ENCODE results near the gene PCLO. TPM values are rescaled to one million over a fixed set of nuclear protein-coding genes. Genes with fewer than 3 reads are reported as not detected.
A peak's percentile ranks its signal among the peaks of the same experiment; 100 is the strongest.

PCLO gene
- total and polyA plus RNA-seq, 2 of the 4 experiments (the other 2 are of a cell fraction), result under 0.01 to 0.05 TPM

DNA sequence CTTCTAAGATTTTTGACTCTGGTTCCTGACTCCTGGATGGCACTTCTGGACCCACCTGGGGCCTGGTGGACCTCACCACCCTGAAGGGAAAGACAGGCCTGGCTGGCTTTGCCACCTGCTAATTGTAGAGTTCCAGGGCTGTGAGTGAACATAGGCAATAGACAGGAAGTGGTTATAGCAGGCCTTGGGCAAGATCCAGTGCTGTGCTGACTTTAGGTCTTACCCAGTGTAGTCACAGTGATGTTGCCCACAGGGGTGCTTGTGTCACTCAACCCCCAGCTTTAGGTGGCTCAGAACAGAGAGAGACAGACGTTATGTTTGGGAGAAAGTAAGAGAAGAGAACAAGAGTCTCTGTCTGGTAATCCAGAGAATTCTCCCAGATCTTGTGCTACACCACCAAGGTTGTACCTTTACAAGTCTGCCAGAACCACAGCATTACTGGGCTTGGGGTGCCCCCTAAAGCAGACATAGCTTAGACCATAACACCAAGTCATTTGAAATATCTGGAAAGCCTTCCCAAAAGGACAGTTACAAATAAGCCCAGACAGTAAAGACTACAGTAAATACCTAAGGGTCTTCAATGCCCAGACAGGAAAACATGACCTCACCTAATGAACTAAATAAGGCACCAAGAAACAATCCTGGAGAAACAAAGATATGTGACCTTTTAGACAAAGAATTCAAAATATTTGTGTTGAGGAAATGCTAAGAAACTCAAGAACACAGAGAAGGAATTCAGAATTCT is 303.4 kb downstream of the PCLO start:
- H3K4me3 ChIP-seq (ENCODE audit: insufficient read depth, low read depth, low read length), result no peak overlapping the region
- H4K8ac ChIP-seq (ENCODE audit: low read depth in 2 of 2, low read length in 2 of 2), result no peak overlapping the region
- ChIA-PET CTCF (no interaction called here), POLR2A (ENCODE audit: unreplicated experiment) (no interaction called here)
- no TSS peak for BruUV-seq (replicated peaks)
- no peak overlapping the region for H4K91ac ChIP-seq (ENCODE audit: insufficient read depth, low read depth, low read length)
- intact Hi-C loops (cut with micrococcal nuclease), result no loop called here
- H2AK5ac ChIP-seq (ENCODE audit: low read depth, low read length), result no peak overlapping the region
- H3K9me1 ChIP-seq (ENCODE audit: insufficient read depth, low read length), result no peaks in the 10 kb centered on the region
- no peak overlapping the region for H4K5ac ChIP-seq (ENCODE audit: low read depth, low read length)
- no peak overlapping the region for H3K27ac ChIP-seq (ENCODE audit: insufficient read depth, low read length)
- H3K36me3 ChIP-seq (ENCODE audit: control insufficient read depth, insufficient read depth, low read length), result no peaks in the 10 kb centered on the region
- H3K4ac ChIP-seq (ENCODE audit: low read depth, low read length), result no peak overlapping the region
- no peak overlapping the region for H2BK120ac ChIP-seq (ENCODE audit: low read depth, low read length)
- H2AFZ ChIP-seq (replicated peaks; ENCODE audit: low read length, poor library complexity), result no peak overlapping the region
- ATAC-seq (ENCODE audit: low read depth) (no peak), DNase-seq (peak; percentile 1)
- in situ Hi-C loops (cut with MboI; ENCODE audit: low sequenced_read_pairs), result no loop called here
- H3K23ac ChIP-seq (ENCODE audit: low read depth, low read length), result no peak overlapping the region
- H3K4me1 ChIP-seq (ENCODE audit: control insufficient read depth, insufficient read depth, low read length), result no peaks in the 10 kb centered on the region
- H2AK9ac ChIP-seq (replicated peaks; ENCODE audit: low read depth, low read length, poor library complexity), result no peak overlapping the region
- H3K9ac ChIP-seq (ENCODE audit: low read depth, low read length), result no peak overlapping the region
- H3K14ac ChIP-seq (replicated peaks; ENCODE audit: low read depth, low read length), result no peak overlapping the region
- no peaks in the 10 kb centered on the region for H4K20me1 ChIP-seq (ENCODE audit: insufficient read depth, low read length)
- TF ChIP-seq, protein P1, sequence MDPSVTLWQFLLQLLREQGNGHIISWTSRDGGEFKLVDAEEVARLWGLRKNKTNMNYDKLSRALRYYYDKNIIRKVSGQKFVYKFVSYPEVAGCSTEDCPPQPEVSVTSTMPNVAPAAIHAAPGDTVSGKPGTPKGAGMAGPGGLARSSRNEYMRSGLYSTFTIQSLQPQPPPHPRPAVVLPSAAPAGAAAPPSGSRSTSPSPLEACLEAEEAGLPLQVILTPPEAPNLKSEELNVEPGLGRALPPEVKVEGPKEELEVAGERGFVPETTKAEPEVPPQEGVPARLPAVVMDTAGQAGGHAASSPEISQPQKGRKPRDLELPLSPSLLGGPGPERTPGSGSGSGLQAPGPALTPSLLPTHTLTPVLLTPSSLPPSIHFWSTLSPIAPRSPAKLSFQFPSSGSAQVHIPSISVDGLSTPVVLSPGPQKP (IDR thresholded peaks at IDR 0.05; ENCODE audit: borderline replicate concordance, low read depth, low read length), result no peak
- TF ChIP-seq CEBPB (IDR thresholded peaks at IDR 0.05; ENCODE audit: low read depth, low read length) (no peak), RFX5 (IDR thresholded peaks at IDR 0.05; ENCODE audit: low read depth, low read length) (no peak), NFE2L2 (IDR thresholded peaks at IDR 0.05; ENCODE audit: low read depth, low read length) (no peak), MXI1 (IDR thresholded peaks at IDR 0.05; ENCODE audit: borderline replicate concordance, low read depth, low read length) (no peak), SMC3 (IDR thresholded peaks at IDR 0.05; ENCODE audit: low read depth, low read length) (no peak)
- H3K27me3 ChIP-seq (ENCODE audit: control insufficient read depth, insufficient read depth, low read length), result no peaks in the 10 kb centered on the region
- H2BK20ac ChIP-seq (ENCODE audit: low read depth, low read length), result no peak overlapping the region
- H3K56ac ChIP-seq (ENCODE audit: extremely low read depth, insufficient read depth, low read length), result no peak overlapping the region
- dilution Hi-C loops (cut with HindIII; ENCODE audit: low sequenced_read_pairs, unreplicated experiment), result no loop called here
- H2BK15ac ChIP-seq (ENCODE audit: low read depth, low read length), result no peak overlapping the region
- no CpG with 5 or more reads among the region's 1 CpG for WGBS, 2 experiments (ENCODE audit: extremely low coverage in 2 of 2, insufficient read length in 1 of 2)
- H3K79me1 ChIP-seq (ENCODE audit: low read depth in 1 of 2, low read length in 2 of 2), result no peaks in the 10 kb centered on the region
- H3K9me3 ChIP-seq (ENCODE audit: control insufficient read depth, insufficient read depth, low read length), result no peaks in the 10 kb centered on the region
- H3K18ac ChIP-seq (ENCODE audit: low read depth, low read length), result no peak overlapping the region
- H2BK5ac ChIP-seq (ENCODE audit: low read depth, low read length, poor library complexity, severe bottlenecking), result no peak overlapping the region
- H3K4me2 ChIP-seq (ENCODE audit: low read depth, low read length), result no peak overlapping the region
